Spleen (tissue), 11 donors: ENCODE measurements around the gene VTCN1. TPM values are rescaled to one million over a fixed set of nuclear protein-coding genes. Genes with fewer than 3 reads are reported as not detected.

ENCODE experiments used
- DNase-seq: peaks from one replicate; pipeline ENCODE4 v3.0.0-alpha.2; 2020
- H3K27ac ChIP-seq, 8 donors: fragments of 200-600 bp; sonication (generic) in 7 of 8; 1 replicate in 4 of 8; 2 replicates in 4 of 8; pipeline versions ENCODE4 v1.5.0 to v1.8.0; 2016 to 2021; ENCODE audit warnings: inconsistent platforms in 4 of 8, mild to moderate bottlenecking in 4 of 8, moderate library complexity in 1 of 8
- H3K27me3 ChIP-seq, 7 donors: fragments of 200-600 bp; sonication (generic) in 6 of 7; replicated peaks in 1 of 7; 1 replicate in 4 of 7; 2 replicates in 3 of 7; pipeline versions ENCODE4 v1.5.0 to v1.8.0; 2016 to 2021; ENCODE audit warnings: inconsistent platforms in 3 of 7, mild to moderate bottlenecking in 1 of 7
- H3K36me3 ChIP-seq, 6 donors: fragments of 200-600 bp; sonication (generic) in 5 of 6; 1 replicate in 4 of 6; 2 replicates in 2 of 6; pipeline versions ENCODE4 v1.5.0 to v1.8.0; 2016 to 2021; ENCODE audit warnings: inconsistent platforms in 2 of 6
- H3K4me1 ChIP-seq, 6 donors: fragments of 200-600 bp; sonication (generic) in 5 of 6; 1 replicate in 3 of 6; 2 replicates in 3 of 6; pipeline versions ENCODE4 v1.5.0 to v1.8.0; 2016 to 2021; ENCODE audit warnings: inconsistent platforms in 3 of 6
- H3K4me3 ChIP-seq, 8 donors: fragments of 200-600 bp; sonication (generic) in 7 of 8; 1 replicate in 4 of 8; 2 replicates in 4 of 8; pipeline versions ENCODE4 v1.5.0 to v1.8.0; 2016 to 2021; ENCODE audit warnings: inconsistent platforms in 4 of 8, mild to moderate bottlenecking in 4 of 8, moderate library complexity in 2 of 8
- H3K9me3 ChIP-seq, 8 donors: fragments of 200-600 bp; sonication (generic) in 7 of 8; 1 replicate in 4 of 8; 2 replicates in 4 of 8; pipeline versions ENCODE4 v1.5.0 to v1.8.0; 2016 to 2021; ENCODE audit warnings: inconsistent platforms in 4 of 8
- CTCF ChIP-seq, 11 experiments: fragments of 200-600 bp in 7 of 11; fragments of 450-650 bp in 4 of 11; sonication (generic) in 4 of 11; IDR thresholded peaks in 8 of 11; conservative IDR thresholded peaks in 3 of 11; 1 replicate in 7 of 11; 2 replicates in 4 of 11; pipeline versions ENCODE4 v1.4.0 to v1.8.0; 2016 to 2021; ENCODE audit warnings: antibody characterized with exemption in 11 of 11, inconsistent platforms in 4 of 11, mild to moderate bottlenecking in 1 of 11
- POLR2A ChIP-seq, 3 donors: fragments of 450-650 bp; IDR thresholded peaks; one replicate each; pipeline ENCODE4 v1.5.1; 2017; ENCODE audit warnings: antibody characterized with exemption in 3 of 3, mild to moderate bottlenecking in 1 of 3
- POLR2AphosphoS5 ChIP-seq, 3 donors: sonication (generic); formaldehyde crosslinking; IDR thresholded peaks; one replicate each; pipeline ENCODE4 v1.5.1; 2017; ENCODE audit warnings: antibody characterized with exemption in 3 of 3
- WGBS, 5 donors: extraction: QIAGEN DNeasy Blood & Tissue Kit in 3 of 5; methylation state at CpG; one replicate each; pipeline versions ENCODE4 v1.1.5 to v1.1.7; 2013 to 2018; 5-methylcytosine and 5-hydroxymethylcytosine counted together
- intact Hi-C: fragments of 100-400 bp; cut with DNase I; formaldehyde crosslinking; loops from one replicate; pipeline ENCODE4 v1.15.0; 2023; ENCODE audit warnings: low total_unique reads
- polyA plus RNA-seq, 3 donors: library from polyadenylated mRNA; stranded (reverse); fragments of 200-250 nt; gene quantifications; one replicate each; pipeline ENCODE4 v1.2.1, GENCODE V29; 2013
- total RNA-seq, 7 donors: library from RNA; depleted of rRNA in 3 of 7; stranded (reverse); fragments of >200 nt in 3 of 7; fragmentation: NEBNext Ultra II Directional in 4 of 7; extraction: Animal tissue kit (Norgen Biotek cat#: 25700) in 4 of 7; gene quantifications; one replicate each; pipeline versions ENCODE4 v1.1.0 to v1.2.1, GENCODE V29; 2016 to 2021
- donor health status: healthy with polysubstance abuse.
- donor health status: DM: no; HTN: no; CAD: no; lungs with moderate emphysema.
- donor health status: DM: no; HTN: no; CAD: no.
- donor health status: Bipolar disorder and iron deficiency.
- donor health status: healthy.
- donor health status: DM: no; HTN: no; CAD: no.
- donor health status: DM: yes; HTN: yes; CAD: no.

Gene VTCN1
- total and polyA plus RNA-seq, 10 donors = not detected

- intact Hi-C loops = no loop called here
- Histone ChIP-seq H3K4me1 (no peaks in the 10 kb centered on the region), H3K4me3 (no peak overlapping the region), H3K9me3 (no peaks in the 10 kb centered on the region), H3K27ac (peak overlapping the region in 1 of 8 donors; percentile 3), H3K27me3 (no peaks in the 10 kb centered on the region), H3K36me3 (no peaks in the 10 kb centered on the region)
- 66 to 85% (median 81%) methylated on average over 2 of the region's 2 CpGs for WGBS, 5 donors
- TF ChIP-seq CTCF (IDR thresholded peaks at IDR 0.05 in 8 of 11, conservative IDR thresholded peaks at IDR 0.05 in 3 of 11) (no peak), POLR2A (IDR thresholded peaks at IDR 0.05) (no peak), POLR2AphosphoS5 (IDR thresholded peaks at IDR 0.05) (no peak)
- no peak for DNase-seq
Measured at GRCh38 chr1:117232531-117232930, 21.8 kb upstream of the VTCN1 start.

GRCh38 chr1:117231748-117232373 lies 21.1 kb upstream of the VTCN1 start:
- H3K36me3 ChIP-seq = no peaks in the 10 kb centered on the region
- H3K4me1 ChIP-seq = no peaks in the 10 kb centered on the region
- DNase-seq = no peak
- 47 to 64% (median 54%) methylated on average over 4 of the region's 4 CpGs for WGBS, 5 donors
- no peaks in the 10 kb centered on the region for H3K9me3 ChIP-seq
- H3K27me3 ChIP-seq = no peaks in the 10 kb centered on the region
- TF ChIP-seq POLR2AphosphoS5 (IDR thresholded peaks at IDR 0.05) = no peak
- no peak for TF ChIP-seq POLR2A (IDR thresholded peaks at IDR 0.05)
- no peak for TF ChIP-seq CTCF (IDR thresholded peaks at IDR 0.05 in 8 of 11, conservative IDR thresholded peaks at IDR 0.05 in 3 of 11)
- peak overlapping the region in 1 of 8 donors; percentile 3 for H3K27ac ChIP-seq
- intact Hi-C loops = no loop called here
- H3K4me3 ChIP-seq = no peak overlapping the region

GRCh38 chr1:117231312-117231711 lies 20.6 kb upstream of the VTCN1 start:
- Histone ChIP-seq H3K27me3 (no peaks in the 10 kb centered on the region), H3K9me3 (no peaks in the 10 kb centered on the region), H3K36me3 (no peaks in the 10 kb centered on the region), H3K4me3 (no peak overlapping the region), H3K27ac (no peak overlapping the region), H3K4me1 (no peaks in the 10 kb centered on the region)
- intact Hi-C loops = no loop called here
- 44 to 48% (median 45%) methylated on average over 2 of the region's 2 CpGs for WGBS, 5 donors
- DNase-seq = no peak
- TF ChIP-seq POLR2AphosphoS5 (IDR thresholded peaks at IDR 0.05) = no peak
- TF ChIP-seq POLR2A (IDR thresholded peaks at IDR 0.05) = no peak
- no peak for TF ChIP-seq CTCF (IDR thresholded peaks at IDR 0.05 in 8 of 11, conservative IDR thresholded peaks at IDR 0.05 in 3 of 11)

- intact Hi-C loops = no loop called here
- H3K4me3 ChIP-seq = no peak overlapping the region
- WGBS, 5 donors = 76 to 84% (median 83%) methylated on average over 3 of the region's 3 CpGs
- no peaks in the 10 kb centered on the region for H3K4me1 ChIP-seq
- no peak for TF ChIP-seq POLR2AphosphoS5 (IDR thresholded peaks at IDR 0.05)
- no peak for TF ChIP-seq POLR2A (IDR thresholded peaks at IDR 0.05)
- TF ChIP-seq CTCF (IDR thresholded peaks at IDR 0.05 in 8 of 11, conservative IDR thresholded peaks at IDR 0.05 in 3 of 11) = no peak
- no peaks in the 10 kb centered on the region for H3K27me3 ChIP-seq
- H3K36me3 ChIP-seq = no peaks in the 10 kb centered on the region
- no peak for DNase-seq
- no peaks in the 10 kb centered on the region for H3K9me3 ChIP-seq
- no peak overlapping the region for H3K27ac ChIP-seq
Measured at GRCh38 chr1:117229217-117229616, 18.5 kb upstream of the VTCN1 start.
